IMR-90 (cell line): ENCODE measurements around the gene ZNF23. TPM values are rescaled to one million over a fixed set of nuclear protein-coding genes. Genes with fewer than 3 reads are reported as not detected.

Experiments
- ATAC-seq: fragments of 200-7000 bp; cut with Tn5 transposase; 2 replicates; pipeline ENCODE4 v1.9.1; 2020; ENCODE audit warnings: low read depth, mild to moderate bottlenecking, moderate library complexity
- BruUV-seq: library from RNA; stranded (reverse); fragments of 400-500 nt; replicated peaks from 2 replicates; lab custom pipeline; 2021; lab: Mats Ljungman, UMichigan
- CTCF ChIA-PET: fragments of 300-600 bp; formaldehyde crosslinking; extraction: SDS; loops from one replicate; lab custom pipeline; 2021; ENCODE audit warnings: antibody characterized with exemption; lab: Yijun Ruan, JAX
- POLR2A ChIA-PET: fragments of 300-600 bp; sonication (Branson Sonifier 250); formaldehyde crosslinking; loops from one replicate; lab custom pipeline; 2022; ENCODE audit warnings: antibody characterized with exemption; ENCODE audit not compliant: unreplicated experiment; lab: Charles Lee
- DNase-seq: peaks from one replicate; pipeline ENCODE4 v3.0.0; 2013
- H2AFZ ChIP-seq: replicated peaks from 2 replicates; pipeline ENCODE3; 2013; ENCODE audit warnings: low read length, mild to moderate bottlenecking; ENCODE audit not compliant: poor library complexity
- H2AK5ac ChIP-seq: 2 replicates; pipeline ENCODE4 v1.6.1; 2013; ENCODE audit warnings: low read depth, low read length, inconsistent platforms
- H2AK9ac ChIP-seq: replicated peaks from 2 replicates; pipeline ENCODE3; 2013; ENCODE audit warnings: mild to moderate bottlenecking, low read depth, low read length, moderate library complexity; ENCODE audit not compliant: poor library complexity
- H2BK120ac ChIP-seq: 2 replicates; pipeline ENCODE4 v1.6.1; 2013; ENCODE audit warnings: low read depth, low read length, inconsistent platforms
- H2BK15ac ChIP-seq: 3 replicates; pipeline ENCODE4 v1.6.1; 2013; ENCODE audit warnings: low read depth, low read length, inconsistent platforms
- H2BK20ac ChIP-seq: 2 replicates; pipeline ENCODE4 v1.6.1; 2013; ENCODE audit warnings: low read depth, mild to moderate bottlenecking, inconsistent platforms, low read length, moderate library complexity
- H2BK5ac ChIP-seq: 2 replicates; pipeline ENCODE4 v1.6.1; 2013; ENCODE audit warnings: mild to moderate bottlenecking, low read depth, low read length, inconsistent platforms; ENCODE audit not compliant: poor library complexity, severe bottlenecking
- H3K14ac ChIP-seq: replicated peaks from 2 replicates; pipeline ENCODE4 v1.6.1; 2013; ENCODE audit warnings: low read depth, low read length, inconsistent platforms
- H3K18ac ChIP-seq: 2 replicates; pipeline ENCODE4 v1.6.1; 2013; ENCODE audit warnings: low read depth, low read length, control low read depth
- H3K23ac ChIP-seq: 2 replicates; pipeline ENCODE4 v1.6.1; 2013; ENCODE audit warnings: low read depth, low read length, inconsistent platforms
- H3K27ac ChIP-seq: 2 replicates; pipeline ENCODE4 v1.5.1; 2013; ENCODE audit warnings: mild to moderate bottlenecking, control low read depth, low read length; ENCODE audit not compliant: insufficient read depth
- H3K27me3 ChIP-seq: 2 replicates; pipeline ENCODE4 v1.6.1; 2013; ENCODE audit warnings: low read length; ENCODE audit not compliant: control insufficient read depth, insufficient read depth
- H3K36me3 ChIP-seq: 2 replicates; pipeline ENCODE4 v1.6.1; 2013; ENCODE audit warnings: low read length, mixed read lengths; ENCODE audit not compliant: control insufficient read depth, insufficient read depth
- H3K4ac ChIP-seq: 2 replicates; pipeline ENCODE4 v1.6.1; 2013; ENCODE audit warnings: low read depth, low read length, inconsistent platforms
- H3K4me1 ChIP-seq: 2 replicates; pipeline ENCODE4 v1.6.1; 2013; ENCODE audit warnings: low read length, mixed read lengths; ENCODE audit not compliant: control insufficient read depth, insufficient read depth
- H3K4me2 ChIP-seq: 2 replicates; pipeline ENCODE4 v1.6.1; 2013; ENCODE audit warnings: low read depth, mild to moderate bottlenecking, control low read depth, low read length, moderate library complexity
- H3K4me3 ChIP-seq: 2 replicates; pipeline ENCODE4 v1.5.1; 2013; ENCODE audit warnings: low read depth, mild to moderate bottlenecking, control low read depth, low read length, moderate library complexity; ENCODE audit not compliant: insufficient read depth
- H3K56ac ChIP-seq: 2 replicates; pipeline ENCODE4 v1.6.1; 2013; ENCODE audit warnings: low read length, inconsistent platforms; ENCODE audit not compliant: insufficient read depth; ENCODE audit errors: extremely low read depth
- H3K79me1 ChIP-seq, 2 experiments: 2 replicates each; pipeline ENCODE4 v1.6.1; 2013; ENCODE audit warnings: low read length in 2 of 2, inconsistent platforms in 1 of 2, low read depth in 1 of 2
- H3K9ac ChIP-seq: 2 replicates; pipeline ENCODE4 v1.6.1; 2013; ENCODE audit warnings: low read depth, low read length, control low read depth
- H3K9me1 ChIP-seq: 2 replicates; pipeline ENCODE4 v1.6.1; 2013; ENCODE audit warnings: low read length, inconsistent platforms; ENCODE audit not compliant: insufficient read depth
- H3K9me3 ChIP-seq: 2 replicates; pipeline ENCODE4 v1.6.1; 2013; ENCODE audit warnings: low read length; ENCODE audit not compliant: control insufficient read depth, insufficient read depth
- H4K20me1 ChIP-seq: 2 replicates; pipeline ENCODE4 v1.6.1; 2013; ENCODE audit warnings: low read length, inconsistent platforms; ENCODE audit not compliant: insufficient read depth
- H4K5ac ChIP-seq: 2 replicates; pipeline ENCODE4 v1.6.1; 2013; ENCODE audit warnings: mild to moderate bottlenecking, low read depth, low read length, control low read depth
- H4K8ac ChIP-seq, 2 experiments: 2 replicates each; pipeline ENCODE4 v1.6.1; 2013; ENCODE audit warnings: low read depth in 2 of 2, low read length in 2 of 2, control low read depth in 1 of 2, inconsistent platforms in 1 of 2
- H4K91ac ChIP-seq: 2 replicates; pipeline ENCODE4 v1.6.1; 2013; ENCODE audit warnings: low read depth, low read length, inconsistent platforms; ENCODE audit not compliant: insufficient read depth
- BHLHE40 ChIP-seq: fragments of 150-350 bp; IDR thresholded peaks from 2 replicates; pipeline ENCODE4 v1.6.1; 2016; ENCODE audit warnings: mild to moderate bottlenecking, low read depth, low read length
- CEBPB ChIP-seq: IDR thresholded peaks from 2 replicates; pipeline ENCODE4 v1.6.1; 2012; ENCODE audit warnings: low read depth, low read length, improper control_type of control experiment
- CHD1 ChIP-seq: IDR thresholded peaks from 2 replicates; pipeline ENCODE4 v1.6.1; 2012; ENCODE audit warnings: low read depth, low read length, improper control_type of control experiment
- CTCF ChIP-seq: conservative IDR thresholded peaks from 2 replicates; pipeline ENCODE4 v1.5.1; 2012; ENCODE audit warnings: mild to moderate bottlenecking, low read depth, low read length, improper control_type of control experiment
- FOS ChIP-seq: fragments of 150-350 bp; IDR thresholded peaks from 2 replicates; pipeline ENCODE4 v1.6.1; 2016; ENCODE audit warnings: low read depth, low read length
- MAZ ChIP-seq: IDR thresholded peaks from 2 replicates; pipeline ENCODE4 v1.6.1; 2012; ENCODE audit warnings: low read depth, mild to moderate bottlenecking, low read length, improper control_type of control experiment, moderate library complexity, borderline replicate concordance
- MXI1 ChIP-seq: IDR thresholded peaks from 2 replicates; pipeline ENCODE4 v1.6.1; 2012; ENCODE audit warnings: low read depth, mild to moderate bottlenecking, low read length, moderate library complexity, borderline replicate concordance
- NFE2L2 ChIP-seq: fragments of 150-350 bp; IDR thresholded peaks from 2 replicates; pipeline ENCODE4 v1.6.1; 2016; ENCODE audit warnings: low read depth, mild to moderate bottlenecking, low read length
- POLR2A ChIP-seq: IDR thresholded peaks from 2 replicates; pipeline ENCODE4 v1.6.1; 2012; ENCODE audit warnings: mild to moderate bottlenecking, low read depth, low read length
- RAD21 ChIP-seq: IDR thresholded peaks from 2 replicates; pipeline ENCODE4 v1.6.1; 2012; ENCODE audit warnings: low read length, improper control_type of control experiment
- RCOR1 ChIP-seq: IDR thresholded peaks from 2 replicates; pipeline ENCODE4 v1.6.1; 2012; ENCODE audit warnings: mild to moderate bottlenecking, low read length, improper control_type of control experiment; ENCODE audit not compliant: insufficient replicate concordance
- RFX5 ChIP-seq: IDR thresholded peaks from 2 replicates; pipeline ENCODE4 v1.8.0; 2012; ENCODE audit warnings: low read depth, mild to moderate bottlenecking, low read length, moderate library complexity
- SMC3 ChIP-seq: fragments of 150-350 bp; IDR thresholded peaks from 2 replicates; pipeline ENCODE4 v1.6.1; 2016; ENCODE audit warnings: low read depth, mild to moderate bottlenecking, antibody characterized with exemption, low read length, moderate library complexity
- USF2 ChIP-seq: fragments of 150-350 bp; IDR thresholded peaks from 2 replicates; pipeline ENCODE4 v1.6.1; 2017; ENCODE audit warnings: mild to moderate bottlenecking, antibody characterized with exemption, low read length, low read depth
- WGBS, 2 experiments: methylation state at CpG; one replicate each; pipeline versions ENCODE4 v1.1.5 to v1.1.7; 2013; ENCODE audit warnings: missing lambda C conversion rate in 2 of 2; ENCODE audit not compliant: insufficient read length in 1 of 2; ENCODE audit errors: extremely low coverage in 2 of 2; 5-methylcytosine and 5-hydroxymethylcytosine counted together
- dilution Hi-C: fragments of 300-500 bp; cut with HindIII; formaldehyde crosslinking; loops from one replicate; pipeline ENCODE4 v1.14.3; 2018; ENCODE audit warnings: low sequenced_read_pairs; ENCODE audit not compliant: unreplicated experiment
- in situ Hi-C: fragments of 300-500 bp; cut with MboI; formaldehyde crosslinking; loops from 3 replicates; pipeline ENCODE4 v1.14.3; 2019; ENCODE audit warnings: low sequenced_read_pairs, inconsistent platforms, mixed read lengths
- intact Hi-C: fragments of 100-400 bp; cut with micrococcal nuclease; formaldehyde crosslinking; loops from 2 replicates; pipeline ENCODE4 v1.10.0; 2022
- polyA plus RNA-seq, 3 experiments: library from polyadenylated mRNA; depleted of rRNA; stranded (reverse); fragments of >200 nt; gene quantifications; 2 replicates each; pipeline ENCODE4 v1.2.3, GENCODE V29; 2012; ENCODE audit warnings: low replicate concordance in 1 of 3
- total RNA-seq: library from RNA; depleted of rRNA; stranded (reverse); fragments of >200 nt; gene quantifications from 2 replicates; pipeline ENCODE4 v1.2.3, GENCODE V29; 2012
- TF ChIP-seq, protein P1 (sequence below): fragments of 150-350 bp; IDR thresholded peaks from 2 replicates; pipeline ENCODE4 v1.6.1; 2016; ENCODE audit warnings: low read depth, mild to moderate bottlenecking, low read length, moderate library complexity, borderline replicate concordance

Gene ZNF23
- total and polyA plus RNA-seq, 2 of the 4 experiments (the other 2 are of a cell fraction): 7.5 to 8.8 TPM

DNA sequence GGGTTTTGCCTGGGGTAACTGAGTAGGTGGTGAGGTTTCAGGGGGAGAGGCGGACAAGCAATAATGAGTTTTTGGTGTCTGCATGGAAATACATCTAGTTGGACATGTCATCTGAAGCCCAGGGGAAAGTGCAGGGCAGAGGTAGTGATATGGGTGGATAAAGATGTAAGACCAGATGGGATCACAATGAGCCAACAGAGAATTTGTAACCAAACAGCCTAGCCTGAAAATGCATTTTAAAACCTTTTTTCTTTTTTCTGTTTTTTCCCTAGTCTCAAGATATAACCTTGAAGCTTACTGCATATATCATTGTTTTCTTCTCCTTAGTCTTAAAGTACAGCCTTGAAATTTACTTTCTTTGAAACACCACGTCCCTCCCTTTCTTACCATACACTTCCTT is 30.7 kb upstream of the ZNF23 start:
- H3K18ac ChIP-seq: no peak overlapping the region
- H4K8ac ChIP-seq: no peak overlapping the region
- no peaks in the 10 kb centered on the region for H3K36me3 ChIP-seq
- ATAC-seq: no peak
- ChIA-PET POLR2A (no interaction called here), CTCF (no interaction called here)
- no peak overlapping the region for H2AK9ac ChIP-seq
- H3K14ac ChIP-seq: no peak overlapping the region
- no TSS peak for BruUV-seq
- H3K27ac ChIP-seq: no peak overlapping the region
- no peak overlapping the region for H2AK5ac ChIP-seq
- no peak overlapping the region for H3K23ac ChIP-seq
- H2BK20ac ChIP-seq: no peak overlapping the region
- H3K9ac ChIP-seq: no peak overlapping the region
- H2BK15ac ChIP-seq: no peak overlapping the region
- no peak for TF ChIP-seq CTCF
- TF ChIP-seq FOS: no peak
- TF ChIP-seq RCOR1: no peak
- no peak for TF ChIP-seq RFX5
- TF ChIP-seq CEBPB: no peak
- TF ChIP-seq NFE2L2: no peak
- TF ChIP-seq SMC3: no peak
- TF ChIP-seq BHLHE40: no peak
- TF ChIP-seq POLR2A: no peak
- no peak for TF ChIP-seq USF2
- TF ChIP-seq, protein P1, sequence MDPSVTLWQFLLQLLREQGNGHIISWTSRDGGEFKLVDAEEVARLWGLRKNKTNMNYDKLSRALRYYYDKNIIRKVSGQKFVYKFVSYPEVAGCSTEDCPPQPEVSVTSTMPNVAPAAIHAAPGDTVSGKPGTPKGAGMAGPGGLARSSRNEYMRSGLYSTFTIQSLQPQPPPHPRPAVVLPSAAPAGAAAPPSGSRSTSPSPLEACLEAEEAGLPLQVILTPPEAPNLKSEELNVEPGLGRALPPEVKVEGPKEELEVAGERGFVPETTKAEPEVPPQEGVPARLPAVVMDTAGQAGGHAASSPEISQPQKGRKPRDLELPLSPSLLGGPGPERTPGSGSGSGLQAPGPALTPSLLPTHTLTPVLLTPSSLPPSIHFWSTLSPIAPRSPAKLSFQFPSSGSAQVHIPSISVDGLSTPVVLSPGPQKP: no peak
- TF ChIP-seq CHD1: no peak
- TF ChIP-seq MXI1: no peak
- TF ChIP-seq RAD21: no peak
- no peak for TF ChIP-seq MAZ
- peaks cover 4% of the 10 kb centered on the region for H3K27me3 ChIP-seq
- no peaks in the 10 kb centered on the region for H3K9me1 ChIP-seq
- H3K4me3 ChIP-seq: no peak overlapping the region
- no peak overlapping the region for H2AFZ ChIP-seq
- H3K56ac ChIP-seq: no peak overlapping the region
- intact Hi-C loops (loop anchor here (10.0 kb wide), 1 partner anchor 122 kb away; no protein-coding TSS in a partner anchor), in situ Hi-C loops (loop anchor here (25.0 kb wide), 1 partner anchor 705 kb away; no protein-coding TSS in a partner anchor), dilution Hi-C loops (no loop called here)
- H3K9me3 ChIP-seq: no peaks in the 10 kb centered on the region
- H3K4me2 ChIP-seq: no peak overlapping the region
- H3K4me1 ChIP-seq: no peaks in the 10 kb centered on the region
- DNase-seq: no peak
- no peak overlapping the region for H3K4ac ChIP-seq
- H2BK5ac ChIP-seq: no peak overlapping the region
- no peak overlapping the region for H4K5ac ChIP-seq
- no peak overlapping the region for H2BK120ac ChIP-seq
- H3K79me1 ChIP-seq: no peaks in the 10 kb centered on the region
- no peaks in the 10 kb centered on the region for H4K20me1 ChIP-seq
- WGBS, 2 experiments: 25% methylated on average over 1 of the region's 2 CpGs; no CpG with 5 or more reads in 1 of the 2 experiments
- no peak overlapping the region for H4K91ac ChIP-seq
